Colon (tissue), 2 donors: ENCODE results near the gene C1QTNF6.

Experiments used
- FAIRE-seq: peaks from 2 replicates; lab custom pipeline; 2012; peaks lifted over from hg19 to GRCh38; lab: Jason Lieb, UNC
- donor health status: control.
- donor health status: control.

C1QTNF6 gene

DNA sequence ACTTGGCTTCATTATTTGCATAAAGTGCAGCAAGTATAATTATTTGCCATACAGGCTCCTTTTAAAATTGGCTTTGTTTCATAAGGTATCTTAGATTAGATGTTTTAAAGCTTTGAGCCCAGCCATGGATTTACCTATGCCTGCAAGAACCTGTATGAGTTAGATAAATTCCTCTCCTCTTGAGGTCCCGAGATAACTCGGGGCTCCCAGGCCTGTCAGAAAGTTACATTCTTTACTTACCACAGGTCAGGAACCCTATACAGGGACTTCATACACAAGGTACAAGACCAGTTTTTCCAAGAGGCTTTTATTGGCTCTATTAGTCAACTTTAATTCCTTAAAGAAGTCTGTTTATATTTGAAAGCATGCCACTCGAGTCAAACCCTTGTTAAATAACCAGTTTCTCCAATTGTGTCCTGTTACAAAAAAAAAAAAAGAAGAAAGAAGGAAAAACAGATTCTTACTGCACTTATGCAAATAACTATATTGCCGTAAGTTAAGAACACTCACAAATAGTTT, 2.3 kb upstream of the C1QTNF6 start:
- FAIRE-seq, result no peak

DNA sequence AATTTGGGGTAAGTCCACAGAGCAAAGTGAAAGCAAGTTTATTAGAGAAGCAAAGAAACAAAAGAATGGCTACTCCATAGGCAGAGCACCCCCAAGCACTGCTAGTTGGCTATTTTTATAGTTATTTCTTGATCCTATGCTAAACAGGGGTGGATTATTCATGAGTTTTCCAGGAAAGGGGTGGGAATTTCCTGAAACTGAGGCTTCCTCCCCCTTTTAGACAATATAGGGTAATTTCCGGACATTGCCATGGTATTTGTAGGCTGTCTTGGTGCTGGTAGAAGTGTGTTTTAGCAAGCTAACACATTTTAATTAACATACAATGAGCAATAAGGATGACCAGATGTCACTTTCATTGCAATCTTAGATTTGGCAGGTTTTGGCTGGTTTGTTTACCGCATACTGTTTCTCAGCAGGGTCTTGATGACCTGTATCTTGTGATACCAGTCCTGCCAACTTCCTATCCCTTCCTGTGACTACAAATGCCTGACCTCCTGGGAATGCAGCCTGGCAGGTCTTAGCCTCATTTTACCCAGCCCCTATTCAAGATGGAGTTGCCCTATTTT, 937 bp upstream of the C1QTNF6 start:
- no peak for FAIRE-seq

DNA sequence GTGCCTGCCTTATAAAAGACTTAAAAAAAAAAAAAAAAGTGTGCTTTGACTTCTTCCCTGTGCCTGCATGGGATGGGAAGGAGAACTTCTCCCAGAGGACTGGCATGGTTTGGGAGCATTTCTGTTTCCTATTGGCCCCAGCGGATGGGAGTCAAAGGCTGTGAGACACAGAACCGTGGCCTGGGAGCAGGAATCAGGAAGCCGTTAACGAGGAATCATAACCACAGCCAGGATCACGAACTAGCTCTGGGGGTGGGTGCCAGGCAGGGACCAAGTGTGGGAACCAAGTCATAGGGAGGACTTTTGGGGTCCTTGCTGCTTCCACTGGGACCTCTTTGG, 526 bp downstream of the C1QTNF6 start:
- FAIRE-seq, result no peak

DNA sequence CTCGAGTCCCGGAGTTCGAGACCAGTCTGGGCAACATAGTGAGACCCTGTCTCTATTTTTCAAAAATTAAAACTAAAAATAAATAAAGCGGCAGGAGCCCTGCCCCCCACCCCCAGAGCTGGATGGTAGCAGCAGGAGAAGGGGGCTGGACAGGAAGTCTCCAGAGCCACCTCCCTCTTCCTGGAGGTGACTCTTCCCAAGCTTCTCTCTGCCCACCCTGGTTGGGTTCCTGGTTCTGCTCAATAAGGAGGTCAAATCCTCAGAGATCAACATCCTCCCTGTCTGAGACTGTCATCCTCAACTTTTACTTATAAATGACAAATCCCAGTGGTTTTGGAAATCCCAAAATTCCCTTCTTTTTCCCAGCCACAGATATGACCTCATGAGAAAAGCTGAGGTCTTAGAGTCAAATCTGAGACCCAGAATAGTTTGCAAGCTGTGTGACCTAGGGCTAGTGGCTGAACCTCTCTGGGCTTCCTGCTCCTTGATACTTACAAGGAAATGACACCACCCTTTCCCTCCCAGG, 987 bp downstream of the C1QTNF6 start:
- no peak for FAIRE-seq

DNA sequence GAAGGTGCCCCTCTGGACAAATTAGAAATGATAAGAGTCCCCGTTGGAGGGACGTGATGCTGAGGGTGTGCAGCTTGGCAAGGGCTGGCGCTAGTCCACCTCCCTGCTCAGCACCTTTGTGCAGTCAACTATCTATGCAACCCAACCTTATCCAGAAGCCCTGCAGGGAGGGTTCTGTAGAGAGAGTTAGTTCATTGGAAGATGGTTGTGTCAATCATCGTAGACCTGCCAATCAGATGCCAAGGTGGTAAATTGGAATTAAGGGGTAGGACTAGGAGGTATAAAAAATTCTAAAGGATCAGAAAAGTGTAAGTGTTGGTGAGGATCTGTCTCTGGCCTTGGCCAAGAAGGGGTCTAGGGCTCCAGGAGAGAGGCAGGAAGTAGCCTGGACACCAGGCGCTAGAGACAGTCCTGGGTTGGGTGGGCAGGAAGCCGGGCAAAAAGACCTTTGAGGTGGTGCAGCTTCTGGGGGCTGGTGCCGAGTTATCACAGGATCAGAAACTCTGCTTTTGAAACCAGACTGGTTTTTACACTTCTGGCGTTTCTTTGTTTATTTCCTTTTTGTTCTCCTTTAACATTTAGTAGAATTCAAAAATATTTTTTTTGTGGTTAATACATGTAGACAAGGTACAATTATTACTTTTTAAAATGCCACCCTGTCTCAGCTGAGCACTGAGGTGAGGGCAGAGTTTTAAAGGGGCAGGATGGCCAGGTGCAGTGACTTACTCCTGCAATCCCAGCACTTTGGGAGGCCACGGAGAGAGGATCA, 1.6 kb downstream of the C1QTNF6 start:
- FAIRE-seq, result no peak

DNA sequence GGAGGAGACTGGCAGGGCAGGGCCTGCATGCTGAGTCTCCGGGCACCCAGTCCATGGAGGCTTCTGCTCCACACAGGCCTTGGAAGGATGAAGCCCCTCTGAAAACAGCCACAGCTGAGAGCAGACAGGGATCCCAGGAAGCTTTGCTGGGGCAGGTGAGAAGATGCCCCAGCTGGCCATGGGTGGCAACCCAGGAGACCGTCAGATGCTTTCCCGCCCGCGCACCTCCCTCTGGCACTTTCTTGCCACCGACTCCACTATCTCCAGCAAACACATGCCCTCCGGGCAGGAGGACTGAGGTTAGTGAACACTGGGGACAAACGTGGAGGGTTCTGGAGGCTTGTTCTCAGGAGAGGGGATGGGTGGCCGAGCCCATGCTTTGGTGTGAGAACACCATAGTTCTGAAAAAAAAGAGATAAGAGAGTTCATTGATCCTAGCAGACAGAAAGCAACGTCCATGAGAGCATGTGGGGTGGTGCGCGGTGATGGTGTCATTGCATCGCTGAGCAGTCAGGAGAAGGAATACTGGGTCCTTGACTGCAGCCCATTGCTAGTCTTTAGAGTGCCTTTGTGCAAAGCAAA, 2.3 kb downstream of the C1QTNF6 start:
- FAIRE-seq, result no peak

DNA sequence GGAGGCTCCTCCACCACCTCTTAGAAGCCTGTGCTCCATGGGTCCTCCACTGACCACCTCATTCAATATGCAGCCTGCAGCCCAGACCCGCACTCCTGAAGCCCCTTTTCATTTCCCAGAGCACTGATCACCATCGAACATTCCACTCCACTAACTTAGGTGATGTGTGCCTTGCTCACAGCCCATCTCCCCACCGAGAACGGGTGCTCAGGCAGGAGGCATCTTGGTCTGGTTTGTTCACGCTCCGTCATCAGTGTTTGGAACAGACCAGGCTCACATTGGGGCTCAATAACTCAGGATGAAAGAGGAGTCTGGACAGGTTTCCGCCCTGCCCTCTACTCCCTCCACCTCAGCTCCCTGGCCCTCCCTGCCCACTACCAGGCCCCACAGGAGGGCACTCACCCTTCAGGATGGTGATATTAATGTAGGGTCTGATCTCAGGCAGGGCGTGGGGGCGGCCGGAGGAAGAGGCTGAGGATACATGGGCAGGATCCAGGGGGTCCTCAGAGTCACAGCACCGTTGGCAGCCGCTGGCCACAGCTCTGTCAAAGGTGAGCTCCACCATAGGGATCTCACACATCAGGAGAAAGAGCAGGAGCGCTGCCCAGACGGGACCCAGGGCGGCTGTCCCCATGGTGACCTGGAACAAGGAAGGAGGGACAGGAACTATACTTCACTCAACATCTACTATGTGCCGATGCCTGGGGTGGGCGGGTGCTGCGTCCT, 3.1 kb downstream of the C1QTNF6 start:
- no peak for FAIRE-seq

DNA sequence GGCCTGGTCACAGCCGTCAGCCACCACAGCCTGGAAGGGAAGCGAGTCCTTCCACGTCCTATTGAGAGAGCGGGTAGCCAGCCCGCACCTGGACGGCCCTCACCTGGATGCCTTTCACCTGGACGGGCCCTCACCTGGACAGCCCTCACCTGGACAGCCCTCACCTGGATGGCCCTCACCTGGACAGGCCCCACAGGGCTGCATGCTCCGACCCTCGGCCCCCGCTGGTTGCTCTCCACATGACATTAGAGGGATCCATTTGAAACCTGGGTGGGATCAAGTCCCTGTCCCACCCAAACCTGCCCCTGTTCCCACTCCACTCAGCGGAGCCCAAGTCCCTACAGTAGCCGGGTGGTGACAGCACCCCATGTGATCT, 3.7 kb downstream of the C1QTNF6 start:
- FAIRE-seq, result no peak

DNA sequence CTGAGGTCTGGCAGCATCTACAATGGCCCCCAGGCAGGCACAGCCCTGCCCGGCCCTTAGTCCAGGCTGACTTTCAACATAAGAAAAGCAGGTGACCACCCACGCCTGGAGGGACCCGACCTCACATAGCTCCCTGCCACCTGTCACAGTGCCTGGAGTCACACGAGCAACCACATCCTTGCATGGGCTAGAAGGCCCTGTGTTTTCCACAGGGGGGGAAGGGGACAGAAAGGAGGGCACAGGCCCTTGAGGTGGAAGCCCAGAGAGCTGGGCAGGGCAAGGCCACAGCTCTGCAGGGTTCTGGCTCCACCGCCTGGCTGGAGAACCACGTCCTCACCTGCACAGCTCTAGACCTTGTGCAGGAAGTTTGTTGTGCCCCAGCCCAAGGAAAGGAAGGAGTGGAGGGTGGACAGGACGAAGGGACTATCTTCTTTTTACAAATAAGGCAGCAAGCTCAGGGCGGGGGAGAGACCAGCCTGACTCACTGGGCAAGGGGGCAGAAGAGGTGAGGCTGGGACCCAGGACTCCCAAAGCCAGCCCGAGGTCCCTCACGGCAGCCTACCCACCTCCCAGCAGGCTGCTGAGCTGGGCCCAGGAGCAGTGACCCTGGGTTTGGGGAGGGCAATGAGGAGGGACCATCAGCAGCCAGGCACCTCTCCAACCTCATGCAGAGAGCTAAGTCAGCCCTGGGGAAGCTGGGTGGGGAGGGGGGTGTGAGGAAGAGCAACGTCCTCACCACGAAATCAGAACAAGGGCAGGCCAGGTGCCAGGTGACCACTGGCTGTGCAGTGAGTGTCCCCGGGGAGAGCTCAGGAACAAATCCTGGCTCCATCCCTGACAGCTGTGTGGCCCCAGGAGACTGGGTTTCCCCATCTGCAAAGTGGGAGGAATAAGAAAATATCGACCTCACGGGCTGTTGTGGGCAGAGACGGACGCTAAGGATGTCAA, 4.3 kb downstream of the C1QTNF6 start:
- no peak for FAIRE-seq

DNA sequence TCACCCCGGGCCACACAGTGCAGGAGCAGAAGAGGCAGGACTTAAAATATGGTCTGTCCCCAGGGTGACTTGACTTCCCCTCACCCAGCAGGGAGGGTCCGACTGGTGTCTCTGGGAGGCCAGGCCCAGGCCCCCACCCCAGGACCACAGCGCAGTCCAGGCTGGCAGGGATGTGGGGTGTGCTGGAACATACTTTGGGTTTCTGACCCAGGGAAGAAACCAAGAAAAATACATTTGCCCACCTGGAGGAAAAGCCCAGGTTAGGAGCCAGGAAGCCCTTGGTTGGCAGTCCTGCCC, 5.2 kb downstream of the C1QTNF6 start:
- FAIRE-seq, result no peak

DNA sequence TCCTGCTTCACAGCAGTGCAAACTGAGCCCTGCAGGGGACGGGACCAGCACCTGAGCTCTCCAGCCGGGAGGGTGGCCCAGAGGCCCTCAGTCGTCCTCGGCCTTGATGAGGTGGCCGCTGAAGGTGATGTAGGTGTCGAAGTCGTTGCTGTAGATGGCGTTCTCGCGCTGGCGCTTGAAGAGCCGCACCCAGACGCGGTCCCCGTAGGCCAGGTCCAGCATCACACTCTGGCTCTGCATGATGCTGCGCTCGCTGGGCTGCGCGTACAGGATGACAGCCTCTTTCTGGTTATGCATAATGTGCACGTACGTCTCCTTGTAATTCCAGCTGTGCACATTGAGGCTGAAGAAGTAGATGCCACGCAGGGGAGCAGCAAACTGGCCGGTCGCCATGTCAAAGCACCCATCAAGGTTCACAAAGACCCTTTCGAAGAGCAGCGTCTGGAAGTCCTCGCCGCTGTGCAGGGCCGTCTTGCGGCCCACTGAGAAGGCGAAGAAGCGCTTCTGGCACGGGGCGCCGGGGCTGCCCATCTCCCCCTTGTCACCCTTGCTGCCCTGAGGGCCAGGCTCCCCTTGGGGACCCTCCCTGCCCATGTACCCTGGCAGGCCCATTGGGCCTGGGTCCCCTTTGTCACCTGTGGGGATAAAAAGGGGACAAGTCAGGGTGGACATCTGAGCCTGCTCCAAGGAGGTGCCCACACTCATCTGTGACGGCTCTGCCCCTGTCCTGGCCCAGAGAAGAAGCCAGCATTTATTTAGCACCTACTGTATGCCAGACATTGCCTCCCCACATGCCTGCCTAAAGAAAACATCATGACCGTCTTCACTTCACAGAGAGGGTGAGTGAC, 5.7 kb downstream of the C1QTNF6 start:
- FAIRE-seq, result no peak

DNA sequence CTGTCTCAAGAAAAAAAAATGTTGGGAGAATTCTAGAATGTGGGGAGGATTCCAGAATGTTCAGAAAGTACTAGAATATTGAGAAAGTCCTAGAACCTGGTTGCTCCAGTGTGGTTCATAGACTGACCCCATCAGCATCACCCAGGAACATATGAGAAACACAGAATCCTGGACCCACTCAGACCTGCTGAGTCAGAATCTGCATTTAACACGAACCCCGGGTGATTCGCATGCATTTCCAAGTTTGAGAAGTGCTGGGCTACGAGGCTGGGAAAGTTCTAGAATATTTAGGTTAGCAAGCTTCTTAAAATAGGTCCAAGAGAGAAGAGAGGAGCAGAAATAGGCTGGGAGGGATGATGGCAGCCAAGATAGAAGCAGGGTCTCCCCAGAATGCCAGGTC, 6.4 kb downstream of the C1QTNF6 start:
- no peak for FAIRE-seq

DNA sequence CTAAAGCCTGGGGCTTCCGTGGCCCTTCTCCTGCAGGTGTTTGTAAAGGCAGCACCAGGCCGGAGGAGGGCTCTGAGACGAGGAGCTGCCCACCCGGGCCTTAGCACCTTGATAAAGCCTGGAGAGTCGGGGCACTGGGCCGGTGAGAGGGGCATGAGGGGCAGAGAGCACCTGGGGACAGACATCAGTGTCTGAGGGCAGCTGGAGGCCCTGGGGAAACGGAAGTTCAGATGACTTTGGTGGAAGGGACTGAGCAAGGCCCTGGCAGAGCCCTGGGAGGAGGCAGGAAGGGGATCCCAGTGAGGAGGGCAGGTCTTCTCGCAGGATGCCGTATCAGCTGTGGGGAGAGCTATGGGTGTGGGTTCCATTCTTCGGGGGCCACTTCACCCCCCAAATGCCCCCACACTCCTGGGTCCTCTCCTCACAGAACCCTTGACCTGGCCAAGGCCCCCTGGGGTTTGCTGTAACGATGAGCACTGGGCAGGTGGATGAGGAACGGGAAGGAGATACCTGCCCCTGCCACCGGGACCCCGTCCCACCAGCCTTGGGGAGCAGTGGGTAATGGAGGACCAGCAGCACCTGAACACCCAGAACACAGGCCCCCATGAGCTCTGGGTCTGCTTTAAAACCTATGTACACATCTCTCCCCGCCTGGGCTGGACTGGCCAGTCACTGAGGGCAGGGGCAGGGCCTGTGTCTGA, 7.4 kb downstream of the C1QTNF6 start:
- no peak for FAIRE-seq

DNA sequence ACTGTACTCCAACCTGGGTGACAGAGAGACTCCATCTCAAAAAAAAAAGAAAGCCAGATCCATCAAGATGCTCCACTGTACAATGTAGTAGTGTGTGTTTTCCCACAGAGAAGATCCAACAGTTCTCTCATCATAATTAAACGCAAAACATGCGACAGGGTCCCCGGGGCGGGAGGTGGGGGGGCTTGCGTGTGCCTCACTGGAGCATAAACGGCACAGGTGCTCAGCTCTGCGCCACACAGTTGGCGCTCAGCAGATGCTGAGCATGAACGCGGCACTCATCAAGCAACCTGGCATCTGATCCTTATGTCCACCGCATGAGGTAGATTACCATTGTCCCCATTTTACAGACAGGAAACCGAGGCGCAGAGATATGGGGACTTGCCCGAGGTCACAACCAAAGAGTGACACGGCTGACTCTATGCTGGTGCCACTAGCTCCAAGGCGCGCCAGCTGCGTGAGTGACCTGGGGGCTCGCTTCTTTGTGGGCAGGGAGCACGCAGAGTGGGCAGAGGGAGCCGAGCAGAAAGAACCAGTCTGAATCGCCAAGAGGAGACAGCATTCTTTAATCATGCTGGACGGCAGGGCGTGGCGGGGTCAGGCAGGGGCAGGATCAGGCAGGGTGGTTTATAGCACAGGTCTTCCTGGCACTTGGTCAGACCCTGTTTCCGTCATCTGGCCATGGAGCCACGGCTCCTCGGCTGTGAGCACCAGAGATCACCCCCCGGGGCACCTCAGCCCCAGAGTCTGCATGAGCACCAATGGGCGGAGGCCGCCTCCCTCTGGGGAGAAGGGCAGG, 8.2 kb downstream of the C1QTNF6 start:
- no peak for FAIRE-seq

DNA sequence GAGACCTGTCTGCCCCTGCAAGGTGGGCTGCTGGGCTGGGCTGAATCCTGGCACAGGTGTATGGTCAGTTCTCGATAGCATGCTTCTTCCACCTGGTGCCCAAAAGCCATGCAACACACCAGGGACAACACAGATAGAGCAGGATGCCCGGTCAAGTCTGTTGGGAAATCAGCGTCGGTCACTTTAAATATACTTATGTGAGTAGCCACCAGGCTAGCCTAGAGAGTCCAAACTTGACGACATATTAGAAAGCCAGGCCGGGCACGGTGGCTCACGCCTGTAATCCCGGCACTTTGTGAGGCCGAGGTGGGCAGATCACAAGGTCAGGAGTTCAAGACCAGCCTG, 8.9 kb downstream of the C1QTNF6 start:
- FAIRE-seq, result no peak

DNA sequence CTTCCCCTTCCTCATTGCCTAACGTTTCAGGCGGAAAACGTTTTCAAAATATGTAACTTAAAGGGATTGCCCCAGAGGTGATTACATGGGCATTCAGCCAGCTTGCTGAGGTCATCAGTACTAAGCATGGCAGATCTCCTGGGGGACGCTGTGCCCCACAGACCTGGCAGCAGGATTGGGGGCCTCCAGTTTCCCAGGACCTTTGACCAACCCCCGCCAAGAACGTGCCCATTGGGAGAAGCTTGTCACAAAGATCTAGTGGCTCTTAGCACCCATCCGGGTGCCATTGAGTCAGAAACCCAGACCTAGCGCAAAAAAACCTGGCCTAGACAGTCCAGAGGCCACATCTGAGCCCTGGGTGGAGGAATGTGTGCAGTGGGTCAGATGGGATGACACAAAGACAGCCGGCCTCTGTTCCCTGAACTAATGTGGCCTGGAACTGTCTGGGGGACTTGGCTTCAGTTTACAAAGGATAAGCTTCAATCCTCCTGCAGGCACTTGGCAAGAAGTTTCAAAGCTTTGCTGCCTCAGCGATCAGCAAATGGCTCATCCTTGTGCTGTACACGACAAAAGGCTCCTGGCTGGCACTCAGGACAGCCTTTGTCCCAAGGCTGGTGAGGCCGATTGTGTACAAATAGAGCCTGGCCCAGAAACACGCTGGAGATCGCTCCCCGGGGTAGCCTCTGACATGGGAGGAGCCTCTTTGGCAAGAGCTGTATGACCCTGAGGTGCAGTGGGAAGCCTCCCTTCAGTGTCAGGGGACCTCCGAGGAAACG, 9.5 kb downstream of the C1QTNF6 start:
- no peak for FAIRE-seq

DNA sequence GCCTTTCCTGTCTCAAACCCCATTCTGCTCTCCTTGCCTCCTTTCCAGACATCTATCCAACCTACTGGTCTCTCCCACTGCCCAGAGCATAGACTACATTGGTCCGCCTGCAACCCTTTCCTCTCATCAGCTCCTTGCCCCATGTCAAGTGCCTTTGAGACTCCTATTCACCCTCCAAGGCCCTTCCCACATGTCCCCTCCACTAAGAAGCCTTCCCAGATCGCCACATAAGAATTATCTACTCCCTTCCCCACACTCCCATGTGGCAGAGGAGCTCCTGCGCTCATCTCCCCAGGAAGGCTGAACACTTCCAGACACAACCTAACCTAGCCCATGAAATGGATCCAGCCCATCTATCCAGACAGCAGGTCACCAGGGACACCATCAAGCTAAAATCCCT, 10.3 kb downstream of the C1QTNF6 start:
- FAIRE-seq, result no peak

DNA sequence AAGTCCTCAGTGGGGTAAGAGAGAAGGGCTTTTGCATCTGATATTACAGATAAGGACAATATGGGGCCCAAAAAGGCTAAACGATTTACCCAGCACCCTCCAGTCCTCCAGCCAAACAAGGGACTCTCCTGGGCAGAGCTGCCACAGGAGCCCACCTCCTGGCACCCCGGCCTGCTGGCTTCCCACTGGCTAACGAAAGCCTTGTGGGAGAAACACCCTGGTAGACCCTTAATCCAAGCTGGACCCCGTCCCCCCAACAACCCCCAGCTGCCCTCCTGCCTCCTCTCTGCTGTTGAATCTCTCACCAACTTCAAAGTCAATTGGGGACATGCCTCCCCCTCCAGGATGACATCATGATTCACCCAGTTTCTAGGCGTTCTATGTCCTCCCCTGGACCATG, 10.8 kb downstream of the C1QTNF6 start:
- FAIRE-seq, result no peak
